Neural cell (in vitro differentiated cells): ENCODE data around the gene USP38. TPM values are rescaled to one million over a fixed set of nuclear protein-coding genes. Genes with fewer than 3 reads are reported as not detected.

Experiments used
- H2AFZ ChIP-seq: fragments of 200-600, 300-800 bp; sonication (generic), shearing (Covaris generic); 2 replicates; pipeline ENCODE4 v1.6.0; 2014; ENCODE audit warnings: low read depth, mild to moderate bottlenecking, antibody characterized with exemption, low read length, moderate library complexity
- H3F3A ChIP-seq: fragments of 200-600 bp; shearing (Covaris generic); 2 replicates; pipeline ENCODE4 v1.6.1; 2016; ENCODE audit warnings: mild to moderate bottlenecking, moderate library complexity, mixed read lengths, antibody characterized with exemption, low read length; ENCODE audit not compliant: insufficient read depth, poor library complexity, severe bottlenecking
- H3K27ac ChIP-seq: fragments of 200-600, 300-800 bp; sonication (generic), shearing (Covaris generic); 2 replicates; pipeline ENCODE4 v1.5.1; 2014; ENCODE audit warnings: mild to moderate bottlenecking, low read length, moderate library complexity
- H3K27me3 ChIP-seq: fragments of 300-800, 200-600 bp; sonication (generic), shearing (Covaris generic); 2 replicates; pipeline ENCODE4 v1.6.0; 2014; ENCODE audit warnings: mild to moderate bottlenecking, low read depth, low read length, moderate library complexity; ENCODE audit not compliant: insufficient read depth
- H3K36me3 ChIP-seq: fragments of 300-800, 200-600 bp; sonication (generic), shearing (Covaris generic); 2 replicates; pipeline ENCODE4 v1.5.1; 2014; ENCODE audit warnings: mild to moderate bottlenecking, antibody characterized with exemption, low read length, moderate library complexity; ENCODE audit not compliant: insufficient read depth
- H3K4me2 ChIP-seq: fragments of 300-800, 200-600 bp; sonication (generic), shearing (Covaris generic); 2 replicates; pipeline ENCODE4 v1.6.0; 2014; ENCODE audit warnings: mild to moderate bottlenecking, low read length
- H3K4me3 ChIP-seq: fragments of 300-800, 200-600 bp; sonication (generic), shearing (Covaris generic); 2 replicates; pipeline ENCODE4 v1.5.1; 2014; ENCODE audit warnings: mild to moderate bottlenecking, low read length, moderate library complexity
- H3K79me2 ChIP-seq: fragments of 200-600 bp; shearing (Covaris generic); replicated peaks from 2 replicates; pipeline ENCODE4 v1.6.0; 2014; ENCODE audit warnings: mild to moderate bottlenecking, low read length, moderate library complexity; ENCODE audit not compliant: insufficient read depth
- H3K9ac ChIP-seq: fragments of 300-800, 200-600 bp; sonication (generic), shearing (Covaris generic); 2 replicates; pipeline ENCODE4 v1.6.1; 2016; ENCODE audit warnings: mild to moderate bottlenecking, low read length, mixed read lengths
- H3K9me2 ChIP-seq: fragments of 200-600 bp; shearing (Covaris generic); 2 replicates; pipeline ENCODE4 v1.6.1; 2016; ENCODE audit warnings: mild to moderate bottlenecking, low read length, mixed read lengths; ENCODE audit not compliant: insufficient read depth
- H3K9me3 ChIP-seq: fragments of 200-600, 300-800 bp; sonication (generic), shearing (Covaris generic); 2 replicates; pipeline ENCODE4 v1.6.1; 2016; ENCODE audit warnings: mild to moderate bottlenecking, mixed run types, low read length, moderate library complexity, mixed read lengths
- H4K20me1 ChIP-seq: fragments of 200-600 bp; shearing (Covaris generic); 2 replicates; pipeline ENCODE4 v1.6.1; 2016; ENCODE audit warnings: mild to moderate bottlenecking, mixed run types; ENCODE audit not compliant: insufficient read depth
- CTCF ChIP-seq: fragments of 450-650 bp; IDR thresholded peaks from 2 replicates; pipeline ENCODE4 v1.5.1; 2014; ENCODE audit warnings: antibody characterized with exemption, mild to moderate bottlenecking, moderate library complexity; ENCODE audit not compliant: poor library complexity, severe bottlenecking
- EP300 ChIP-seq: fragments of 450-650 bp; conservative IDR thresholded peaks from 2 replicates; pipeline ENCODE4 v1.6.1; 2014; ENCODE audit warnings: antibody characterized with exemption, mild to moderate bottlenecking, moderate library complexity; ENCODE audit not compliant: poor library complexity, severe bottlenecking
- EZH2 ChIP-seq: fragments of 200-600, 300-800 bp; shearing (Covaris generic), sonication (generic); IDR thresholded peaks from 2 replicates; pipeline ENCODE4 v1.6.1; 2014; ENCODE audit warnings: antibody characterized with exemption, low read length, borderline replicate concordance, mild to moderate bottlenecking; ENCODE audit not compliant: insufficient read depth, poor library complexity, severe bottlenecking
- MXI1 ChIP-seq: fragments of 450-650 bp; conservative IDR thresholded peaks from 2 replicates; pipeline ENCODE4 v1.6.1; 2014; ENCODE audit warnings: antibody characterized with exemption, mild to moderate bottlenecking; ENCODE audit not compliant: poor library complexity, severe bottlenecking
- POLR2AphosphoS5 ChIP-seq: IDR thresholded peaks from 2 replicates; pipeline ENCODE4 v1.6.1; 2012
- RAD21 ChIP-seq: fragments of 450-650 bp; conservative IDR thresholded peaks from 2 replicates; pipeline ENCODE4 v1.6.1; 2014; ENCODE audit warnings: antibody characterized with exemption, mild to moderate bottlenecking, moderate library complexity
- REST ChIP-seq: IDR thresholded peaks from 2 replicates; pipeline ENCODE4 v1.6.1; 2012; ENCODE audit warnings: borderline replicate concordance
- SMC3 ChIP-seq: fragments of 450-650 bp; conservative IDR thresholded peaks from 2 replicates; pipeline ENCODE4 v1.6.1; 2014; ENCODE audit warnings: antibody characterized with exemption, mild to moderate bottlenecking, moderate library complexity; ENCODE audit not compliant: poor library complexity
- TAF1 ChIP-seq: IDR thresholded peaks from 2 replicates; pipeline ENCODE4 v1.6.1; 2012; ENCODE audit warnings: low read depth
- polyA plus RNA-seq: library from polyadenylated mRNA; depleted of rRNA; stranded (reverse); fragments of >200 nt; gene quantifications from 2 replicates; pipeline ENCODE4 v1.2.3, GENCODE V29; 2014

The USP38 gene
- polyA plus RNA-seq, 1 donor from 2014 or later, result 9.5 TPM

- H3K36me3 ChIP-seq, result no peaks in the 10 kb centered on the region
- no peak overlapping the region for H3K27ac ChIP-seq
- TF ChIP-seq REST (no peak), EP300 (no peak), RAD21 (no peak), EZH2 (no peak), POLR2AphosphoS5 (no peak), CTCF (no peak), TAF1 (no peak), SMC3 (no peak), MXI1 (no peak)
- H3K9ac ChIP-seq, result no peak overlapping the region
- H3K9me2 ChIP-seq, result no peaks in the 10 kb centered on the region
- H2AFZ ChIP-seq, result no peak overlapping the region
- H3F3A ChIP-seq, result no peaks in the 10 kb centered on the region
- H4K20me1 ChIP-seq, result no peaks in the 10 kb centered on the region
- no peak overlapping the region for H3K4me3 ChIP-seq
- H3K4me2 ChIP-seq, result no peak overlapping the region
- H3K79me2 ChIP-seq, result no peaks in the 10 kb centered on the region
- H3K9me3 ChIP-seq, result no peaks in the 10 kb centered on the region
- H3K27me3 ChIP-seq, result no peaks in the 10 kb centered on the region
Measured at GRCh38 chr4:143230683-143231082, 46.0 kb downstream of the USP38 start.

- no peak overlapping the region for H2AFZ ChIP-seq
- H3K36me3 ChIP-seq, result no peaks in the 10 kb centered on the region
- no peak for TF ChIP-seq TAF1
- TF ChIP-seq SMC3, result no peak
- no peak for TF ChIP-seq RAD21
- no peak for TF ChIP-seq MXI1
- TF ChIP-seq CTCF, result no peak
- no peak for TF ChIP-seq EP300
Measured at GRCh38 chr4:143232277-143232676, 47.6 kb downstream of the USP38 start.

More at GRCh38 chr4:143232277-143232676, 47.6 kb downstream of the USP38 start:
- Histone ChIP-seq H3K27me3 (no peaks in the 10 kb centered on the region), H3K4me2 (no peak overlapping the region), H3F3A (no peaks in the 10 kb centered on the region), H4K20me1 (no peaks in the 10 kb centered on the region), H3K27ac (no peak overlapping the region), H3K79me2 (no peaks in the 10 kb centered on the region), H3K4me3 (no peak overlapping the region), H3K9ac (no peak overlapping the region), H3K9me3 (no peaks in the 10 kb centered on the region), H3K9me2 (no peaks in the 10 kb centered on the region)
